Smooth muscle cell (in vitro differentiated cells): ENCODE results near the gene OPRM1. TPM values are rescaled to one million over a fixed set of nuclear protein-coding genes. Genes with fewer than 3 reads are reported as not detected.
"Not testable (repeated sequence)": the region's sequence is repeated elsewhere in the genome, so short reads cannot be mapped to it uniquely, and the experiment has no call there.

Experiments
- DNase-seq: peaks from one replicate; lab custom pipeline; 2025; ENCODE audit not compliant: unreplicated experiment; lab: John Stamatoyannopoulos, UW
- H2AFZ ChIP-seq: fragments of 200-600 bp; sonication (generic); 2 replicates; pipeline ENCODE4 v1.6.0; 2016; ENCODE audit warnings: antibody characterized with exemption, low read depth, mild to moderate bottlenecking
- H3F3A ChIP-seq: fragments of 200-600 bp; sonication (generic); 2 replicates; pipeline ENCODE4 v1.6.0; 2017; ENCODE audit warnings: antibody characterized with exemption, low read depth
- H3K27ac ChIP-seq: fragments of 200-600 bp; sonication (generic); 2 replicates; pipeline ENCODE4 v1.5.1; 2016; ENCODE audit warnings: low read depth, mild to moderate bottlenecking
- H3K27me3 ChIP-seq: fragments of 200-600 bp; sonication (generic); 2 replicates; pipeline ENCODE4 v1.6.1; 2016; ENCODE audit warnings: low read depth, mild to moderate bottlenecking
- H3K36me3 ChIP-seq: fragments of 200-600 bp; sonication (generic); 2 replicates; pipeline ENCODE4 v1.5.1; 2016; ENCODE audit warnings: low read depth
- H3K4me1 ChIP-seq: fragments of 200-600 bp; sonication (generic); 2 replicates; pipeline ENCODE4 v1.5.1; 2016; ENCODE audit warnings: low read depth
- H3K4me2 ChIP-seq: fragments of 200-600 bp; sonication (generic); 2 replicates; pipeline ENCODE4 v1.6.0; 2016; ENCODE audit warnings: mild to moderate bottlenecking
- H3K4me3 ChIP-seq: fragments of 200-600 bp; sonication (generic); 2 replicates; pipeline ENCODE4 v1.5.1; 2016; ENCODE audit warnings: mild to moderate bottlenecking
- H3K79me2 ChIP-seq: fragments of 200-600 bp; sonication (generic); 2 replicates; pipeline ENCODE4 v1.6.0; 2016; ENCODE audit warnings: low read depth, mild to moderate bottlenecking
- H3K9ac ChIP-seq: fragments of 200-600 bp; sonication (generic); 2 replicates; pipeline ENCODE4 v1.6.0; 2016; ENCODE audit warnings: low read depth
- H3K9me3 ChIP-seq: fragments of 200-600 bp; sonication (generic); replicated peaks from 2 replicates; pipeline ENCODE4 v1.5.1; 2016; ENCODE audit warnings: low read depth
- H4K20me1 ChIP-seq: fragments of 200-600 bp; sonication (generic); 2 replicates; pipeline ENCODE4 v1.6.0; 2016; ENCODE audit warnings: low read depth
- CTCF ChIP-seq: fragments of 200-600 bp; sonication (generic); IDR thresholded peaks from 2 replicates; pipeline ENCODE4 v1.5.1; 2017; ENCODE audit warnings: borderline replicate concordance, mild to moderate bottlenecking, antibody characterized with exemption; ENCODE audit not compliant: insufficient read depth, poor library complexity, severe bottlenecking
- WGBS: methylation state at CpG from one replicate; pipeline ENCODE4 v1.1.7; 2016; ENCODE audit warnings: low lambda C conversion rate; 5-methylcytosine and 5-hydroxymethylcytosine counted together
- polyA plus RNA-seq: library from polyadenylated mRNA; unstranded; fragments of >200 nt; fragmentation: Nextera tagmentation; extraction: Ambion mirVana; gene quantifications from 2 replicates; pipeline ENCODE4 v1.2.1, GENCODE V29; 2016
- total RNA-seq: library from RNA; depleted of rRNA; stranded (reverse); fragments of >200 nt; gene quantifications from 2 replicates; pipeline ENCODE4 v1.2.3, GENCODE V29; 2014

Gene OPRM1
- total and polyA plus RNA-seq, 2 experiments from 2014 or later, result not detected

DNA sequence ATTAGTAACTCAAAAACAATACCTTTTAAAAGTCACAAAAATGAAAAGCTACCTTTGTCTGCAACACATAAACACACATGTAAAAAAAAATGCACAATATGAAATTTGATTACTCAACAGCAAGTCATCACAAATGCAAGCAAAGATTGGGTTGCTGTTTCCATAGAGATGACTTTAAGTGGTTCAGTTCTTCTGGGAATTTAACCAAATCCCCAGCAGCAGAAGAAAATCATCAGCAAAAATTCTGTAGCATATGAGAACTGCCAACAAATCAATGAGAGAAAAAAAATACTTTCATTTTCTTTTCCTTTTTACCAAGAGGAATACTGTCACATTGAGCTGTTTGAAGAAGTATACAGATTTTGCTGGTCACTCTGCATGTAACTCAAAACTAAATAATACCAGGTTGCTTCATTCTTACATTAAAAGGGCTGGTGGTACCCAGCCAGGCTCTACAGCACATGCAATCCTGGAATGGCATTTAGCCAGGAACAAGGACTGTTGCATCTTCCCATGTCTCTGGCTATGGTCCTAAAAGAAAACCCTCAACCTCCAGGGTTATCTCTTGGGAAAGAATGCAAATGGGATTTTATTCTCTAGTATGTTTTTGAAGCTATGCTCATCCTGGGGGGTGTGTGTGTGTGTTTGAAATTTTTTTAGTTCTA is 158.3 kb downstream of the OPRM1 start:
- H3F3A ChIP-seq, result no peaks in the 10 kb centered on the region
- no peak overlapping the region for H3K4me3 ChIP-seq
- no peak overlapping the region for H3K27ac ChIP-seq
- no peaks in the 10 kb centered on the region for H3K27me3 ChIP-seq
- no peaks in the 10 kb centered on the region for H4K20me1 ChIP-seq
- H3K9ac ChIP-seq, result no peak overlapping the region
- H3K4me1 ChIP-seq, result no peaks in the 10 kb centered on the region
- TF ChIP-seq CTCF, result no peak
- H3K36me3 ChIP-seq, result no peaks in the 10 kb centered on the region
- DNase-seq, result no peak
- no peaks in the 10 kb centered on the region for H3K79me2 ChIP-seq
- no peaks in the 10 kb centered on the region for H3K9me3 ChIP-seq
- H3K4me2 ChIP-seq, result no peak overlapping the region
- H2AFZ ChIP-seq, result no peak overlapping the region

GRCh38 chr6:154201688-154202087 is 162.6 kb downstream of the OPRM1 start:
- 95% methylated on average over 4 of the region's 4 CpGs for WGBS
- H3K27me3 ChIP-seq, H3K9me3 ChIP-seq, H3K27ac ChIP-seq, H3K4me2 ChIP-seq, H3K36me3 ChIP-seq, H4K20me1 ChIP-seq, H3K79me2 ChIP-seq, H3K4me1 ChIP-seq, H3F3A ChIP-seq, H2AFZ ChIP-seq, DNase-seq, H3K4me3 ChIP-seq, H3K9ac ChIP-seq: not testable (repeated sequence)

DNA sequence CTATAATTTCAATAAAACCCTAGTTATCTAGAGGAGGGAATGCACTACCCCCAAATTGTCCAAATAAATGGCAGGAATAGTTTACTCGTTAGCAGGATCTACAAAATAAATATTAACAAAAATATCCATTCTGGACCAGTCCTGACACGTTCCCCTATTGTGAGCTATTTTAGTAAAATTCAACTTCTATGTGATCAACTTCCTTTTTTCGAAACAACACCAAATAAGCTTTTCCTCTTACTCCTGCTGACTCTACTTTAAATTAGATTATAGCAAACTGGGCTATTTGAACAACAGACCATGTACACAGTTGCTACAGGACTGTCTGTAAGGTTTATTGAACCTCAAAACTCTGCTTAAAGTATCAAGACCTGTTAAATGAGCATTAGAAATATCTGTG is 163.3 kb downstream of the OPRM1 start:
- no peak overlapping the region for H3K9ac ChIP-seq
- H4K20me1 ChIP-seq, result no peaks in the 10 kb centered on the region
- no peak overlapping the region for H3K4me3 ChIP-seq
- TF ChIP-seq CTCF, result no peak
- no peak overlapping the region for H3K4me2 ChIP-seq
- H3K36me3 ChIP-seq, result no peaks in the 10 kb centered on the region
- no peaks in the 10 kb centered on the region for H3K9me3 ChIP-seq
- H3K27me3 ChIP-seq, result no peaks in the 10 kb centered on the region
- no peak for DNase-seq
- 89% methylated on average over 3 of the region's 3 CpGs for WGBS
- no peak overlapping the region for H2AFZ ChIP-seq
- no peak overlapping the region for H3K27ac ChIP-seq
- no peaks in the 10 kb centered on the region for H3K4me1 ChIP-seq
- no peaks in the 10 kb centered on the region for H3K79me2 ChIP-seq
- no peaks in the 10 kb centered on the region for H3F3A ChIP-seq

DNA sequence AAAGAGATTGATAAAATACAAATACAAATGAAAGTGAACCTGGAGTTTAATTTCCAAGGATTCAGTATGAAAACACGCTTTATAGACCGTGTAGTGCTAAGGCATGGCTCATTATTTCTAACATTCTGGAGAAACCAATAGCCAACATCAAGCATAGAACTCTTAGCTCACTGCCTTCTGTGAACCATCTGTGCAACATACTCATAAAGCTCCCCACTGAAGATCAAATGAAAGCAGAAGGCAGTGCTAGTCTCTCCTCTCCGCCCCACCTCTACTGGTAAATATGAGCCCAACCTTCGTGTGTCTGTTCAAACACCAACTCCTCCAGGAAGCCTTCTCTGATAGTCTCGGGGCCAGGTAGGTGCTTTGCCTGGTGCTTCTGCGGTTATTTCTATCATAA is 163.9 kb downstream of the OPRM1 start:
- no peaks in the 10 kb centered on the region for H3K27me3 ChIP-seq
- no peaks in the 10 kb centered on the region for H3F3A ChIP-seq
- H3K79me2 ChIP-seq, result no peaks in the 10 kb centered on the region
- H3K4me1 ChIP-seq, result no peaks in the 10 kb centered on the region
- 92% methylated on average over 6 of the region's 6 CpGs for WGBS
- no peak overlapping the region for H2AFZ ChIP-seq
- no peak overlapping the region for H3K27ac ChIP-seq
- no peaks in the 10 kb centered on the region for H4K20me1 ChIP-seq
- no peak overlapping the region for H3K9ac ChIP-seq
- no peak overlapping the region for H3K4me3 ChIP-seq
- H3K9me3 ChIP-seq, result no peaks in the 10 kb centered on the region
- TF ChIP-seq CTCF, result no peak
- H3K4me2 ChIP-seq, result no peak overlapping the region
- H3K36me3 ChIP-seq, result no peaks in the 10 kb centered on the region
- DNase-seq, result no peak
